ENCODE results near the gene VSIG1.

Gene VSIG1

DNA sequence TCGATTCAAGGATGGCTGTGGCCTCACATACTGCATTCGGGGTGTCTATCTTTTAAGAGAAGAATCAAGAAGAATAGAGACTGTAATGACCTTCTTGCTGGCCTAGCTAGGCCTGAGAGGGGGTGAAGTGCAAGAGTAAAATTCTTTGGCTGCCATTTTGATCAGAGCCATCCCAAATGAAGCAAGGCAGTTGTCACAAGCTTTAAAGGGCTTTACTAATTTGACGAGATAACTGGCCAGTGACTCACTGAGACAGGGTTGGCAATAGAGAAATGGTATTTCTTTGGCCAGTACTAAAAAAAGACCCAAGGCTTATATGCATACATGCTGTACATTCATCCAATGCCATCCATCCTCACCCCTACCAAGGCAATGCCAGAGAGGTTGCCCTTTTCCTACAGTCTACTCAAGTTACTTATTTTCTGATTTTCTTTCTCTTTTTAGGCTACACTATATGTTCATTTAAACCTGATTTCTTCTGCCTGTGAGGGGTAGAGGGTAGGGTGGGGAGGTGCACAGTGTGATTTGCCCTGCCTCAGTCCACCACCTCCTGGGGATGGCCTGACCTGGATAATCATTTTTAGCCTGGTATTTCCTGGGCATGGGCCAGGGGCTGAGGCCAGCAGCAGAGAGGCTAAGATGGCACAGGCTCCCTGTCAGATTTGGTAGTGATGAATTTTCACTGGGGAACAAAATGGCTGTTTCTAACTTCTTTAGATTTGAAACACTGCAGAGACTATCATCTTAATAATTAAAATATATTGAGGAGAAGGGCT lies 78.9 kb downstream of the VSIG1 start:
- FAIRE-seq (no peak), DNase-seq (ENCODE audit: insufficient read length, low spot score) (no peak)
- TF ChIP-seq TAF1 (IDR thresholded peaks at IDR 0.05; ENCODE audit: low read depth, low read length) = no peak
- TF ChIP-seq POU2F2 (IDR thresholded peaks at IDR 0.05; ENCODE audit: low read depth, low read length) = no peak
- no peak for TF ChIP-seq POLR2A (IDR thresholded peaks at IDR 0.05; ENCODE audit: low read depth, low read length)
- no peak for TF ChIP-seq POLR2AphosphoS5 (IDR thresholded peaks at IDR 0.05; ENCODE audit: low read depth, low read length)
- no peak for TF ChIP-seq SPI1 (IDR thresholded peaks at IDR 0.05; ENCODE audit: low read depth, low read length)
- TF ChIP-seq PAX5 (IDR thresholded peaks at IDR 0.05; ENCODE audit: insufficient read depth, low read length, severe bottlenecking) = no peak

- FAIRE-seq (no peak), DNase-seq (ENCODE audit: insufficient read length, low spot score) (no peak)
- TF ChIP-seq TAF1 (IDR thresholded peaks at IDR 0.05; ENCODE audit: low read depth, low read length) (no peak), SPI1 (IDR thresholded peaks at IDR 0.05; ENCODE audit: low read depth, low read length) (no peak), POLR2AphosphoS5 (IDR thresholded peaks at IDR 0.05; ENCODE audit: low read depth, low read length) (no peak), POU2F2 (IDR thresholded peaks at IDR 0.05; ENCODE audit: low read depth, low read length) (no peak), POLR2A (IDR thresholded peaks at IDR 0.05; ENCODE audit: low read depth, low read length) (no peak), PAX5 (IDR thresholded peaks at IDR 0.05; ENCODE audit: insufficient read depth, low read length, severe bottlenecking) (no peak)
These were observed 81.8 kb downstream of the VSIG1 start for GRCh38 chrX:108126661-108127060.

DNA sequence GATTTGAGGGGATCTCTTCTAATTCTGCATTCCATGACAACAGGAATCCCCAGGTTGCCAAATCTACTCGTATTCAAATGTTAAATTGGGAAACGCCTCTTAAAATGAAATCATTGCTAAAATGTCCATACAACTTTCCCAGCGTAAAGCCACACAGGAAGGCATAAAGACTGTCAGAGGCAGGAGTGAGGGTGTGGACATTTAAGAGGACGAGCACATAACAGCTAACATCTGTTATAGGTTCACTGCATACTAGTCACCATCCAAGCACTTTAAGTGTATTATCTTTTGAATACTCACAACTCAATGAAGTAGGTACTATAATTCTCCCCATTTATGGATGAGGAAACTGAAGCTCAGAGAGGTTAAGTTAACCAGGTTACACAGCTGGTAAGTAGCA lies 82.3 kb downstream of the VSIG1 start:
- no peak for DNase-seq (ENCODE audit: insufficient read length, low spot score)
- TF ChIP-seq POU2F2 (IDR thresholded peaks at IDR 0.05; ENCODE audit: low read depth, low read length) = no peak
- no peak for TF ChIP-seq POLR2A (IDR thresholded peaks at IDR 0.05; ENCODE audit: low read depth, low read length)
- no peak for FAIRE-seq

Data from GM12891 (cell line).